ENCODE results near the gene HRK. TPM values are rescaled to one million over a fixed set of nuclear protein-coding genes. Genes with fewer than 3 reads are reported as not detected.

HRK gene
- total and polyA plus RNA-seq, 7 experiments from 2014 or later, result 1.1 TPM; not detected in 6

- Histone ChIP-seq H3K36me3 (ENCODE audit: control insufficient read depth in 2 of 3, insufficient read depth in 3 of 3, low read length in 3 of 3) (no peaks in the 10 kb centered on the region), H3K27ac (ENCODE audit: low read depth, low read length) (no peak overlapping the region), H3K4me3 (ENCODE audit: low read length) (no peak overlapping the region), H3K27me3 (ENCODE audit: control insufficient read depth in 2 of 2, insufficient read depth in 2 of 2, low read length in 2 of 2) (no peaks in the 10 kb centered on the region), H3K9me3 (ENCODE audit: control insufficient read depth in 2 of 3, low read length in 3 of 3) (no peaks in the 10 kb centered on the region), H3K4me1 (ENCODE audit: control insufficient read depth in 2 of 2, insufficient read depth in 2 of 2, low read length in 2 of 2) (no peaks in the 10 kb centered on the region)
- intact Hi-C loops (cut with micrococcal nuclease), result no loop called here
- DNase-seq, result no peak
- ATAC-seq, result no peak
- Mint-ChIP-seq H3K9me3 (peaks cover 0 to 4% (median 0%) of the 10 kb centered on the region in 11 donors), H3K27ac (no peak overlapping the region), H3K4me3 (no peak overlapping the region), H3K4me1 (peaks cover 4 to 14% (median 8%) of the 10 kb centered on the region in 7 donors), H3K36me3 (peaks cover 0 to 4% (median 0%) of the 10 kb centered on the region in 5 donors), H3K27me3 (peaks cover 11 to 25% (median 21%) of the 10 kb centered on the region in 5 donors)
- ChIA-PET POLR2A (no interaction called here), CTCF (no interaction called here)
Measured at GRCh38 chr12:116863275-116863767, 17.9 kb downstream of the HRK start.

GRCh38 chr12:116862167-116862566 lies 19.1 kb downstream of the HRK start:
- DNase-seq, result no peak
- no peaks in the 10 kb centered on the region for H3K27me3 ChIP-seq (ENCODE audit: control insufficient read depth in 2 of 2, insufficient read depth in 2 of 2, low read length in 2 of 2)
- H3K4me3 Mint-ChIP-seq, result no peak overlapping the region
- no peak overlapping the region for H3K27ac Mint-ChIP-seq
- no peak overlapping the region for H3K4me3 ChIP-seq (ENCODE audit: low read length)
- no peaks in the 10 kb centered on the region for H3K36me3 ChIP-seq (ENCODE audit: control insufficient read depth in 2 of 3, insufficient read depth in 3 of 3, low read length in 3 of 3)
- ChIA-PET CTCF (no interaction called here), POLR2A (no interaction called here)
- no peaks in the 10 kb centered on the region for H3K4me1 ChIP-seq (ENCODE audit: control insufficient read depth in 2 of 2, insufficient read depth in 2 of 2, low read length in 2 of 2)
- H3K36me3 Mint-ChIP-seq, result peaks cover 0 to 4% (median 0%) of the 10 kb centered on the region in 5 donors
- no peak for ATAC-seq
- intact Hi-C loops (cut with micrococcal nuclease), result no loop called here
- H3K4me1 Mint-ChIP-seq, result peaks cover 4 to 14% (median 8%) of the 10 kb centered on the region in 7 donors
- H3K27me3 Mint-ChIP-seq, result peaks cover 22 to 35% (median 31%) of the 10 kb centered on the region in 5 donors
- peaks cover 0 to 4% (median 0%) of the 10 kb centered on the region in 11 donors for H3K9me3 Mint-ChIP-seq
- no peaks in the 10 kb centered on the region for H3K9me3 ChIP-seq (ENCODE audit: control insufficient read depth in 2 of 3, low read length in 3 of 3)
- no peak overlapping the region for H3K27ac ChIP-seq (ENCODE audit: low read depth, low read length)

GRCh38 chr12:116861320-116861719 lies 19.9 kb downstream of the HRK start:
- Histone ChIP-seq H3K9me3 (ENCODE audit: control insufficient read depth in 2 of 3, low read length in 3 of 3) (no peaks in the 10 kb centered on the region), H3K27ac (ENCODE audit: low read depth, low read length) (no peak overlapping the region), H3K36me3 (ENCODE audit: control insufficient read depth in 2 of 3, insufficient read depth in 3 of 3, low read length in 3 of 3) (no peaks in the 10 kb centered on the region), H3K4me1 (ENCODE audit: control insufficient read depth in 2 of 2, insufficient read depth in 2 of 2, low read length in 2 of 2) (no peaks in the 10 kb centered on the region), H3K4me3 (ENCODE audit: low read length) (no peak overlapping the region), H3K27me3 (ENCODE audit: control insufficient read depth in 2 of 2, insufficient read depth in 2 of 2, low read length in 2 of 2) (no peaks in the 10 kb centered on the region)
- intact Hi-C loops (cut with micrococcal nuclease), result no loop called here
- peaks cover 0 to 4% (median 0%) of the 10 kb centered on the region in 5 donors for H3K36me3 Mint-ChIP-seq
- peak; percentile 49 for ATAC-seq
- peak in 3 of 9 donors; percentile 25 to 31 (median 31) for DNase-seq
- ChIA-PET CTCF (interaction anchor here (0.7 kb wide), 1 partner anchor 12 kb away, joined by 5 read pairs; no protein-coding TSS in a partner anchor), POLR2A (no interaction called here)
- peaks cover 27 to 42% (median 31%) of the 10 kb centered on the region in 5 donors for H3K27me3 Mint-ChIP-seq
- peak overlapping the region in 1 of 10 donors; percentile 14 for H3K4me3 Mint-ChIP-seq
- H3K4me1 Mint-ChIP-seq, result peaks cover 4 to 14% (median 8%) of the 10 kb centered on the region in 7 donors
- peaks cover 0 to 4% (median 0%) of the 10 kb centered on the region in 11 donors for H3K9me3 Mint-ChIP-seq
- H3K27ac Mint-ChIP-seq, result no peak overlapping the region

- Mint-ChIP-seq H3K27ac (no peak overlapping the region), H3K4me3 (no peak overlapping the region), H3K27me3 (peaks cover 31 to 48% (median 37%) of the 10 kb centered on the region in 5 donors), H3K4me1 (peaks cover 4 to 14% (median 8%) of the 10 kb centered on the region in 7 donors), H3K36me3 (peaks cover 0 to 4% (median 0%) of the 10 kb centered on the region in 5 donors), H3K9me3 (peaks cover 0 to 4% (median 0%) of the 10 kb centered on the region in 11 donors)
- Histone ChIP-seq H3K4me3 (ENCODE audit: low read length) (no peak overlapping the region), H3K27me3 (ENCODE audit: control insufficient read depth in 2 of 2, insufficient read depth in 2 of 2, low read length in 2 of 2) (no peaks in the 10 kb centered on the region), H3K9me3 (ENCODE audit: control insufficient read depth in 2 of 3, low read length in 3 of 3) (no peaks in the 10 kb centered on the region), H3K27ac (ENCODE audit: low read depth, low read length) (no peak overlapping the region), H3K36me3 (ENCODE audit: control insufficient read depth in 2 of 3, insufficient read depth in 3 of 3, low read length in 3 of 3) (no peaks in the 10 kb centered on the region), H3K4me1 (ENCODE audit: control insufficient read depth in 2 of 2, insufficient read depth in 2 of 2, low read length in 2 of 2) (no peaks in the 10 kb centered on the region)
- DNase-seq (no peak), ATAC-seq (no peak)
- CTCF ChIA-PET, result no interaction called here
- POLR2A ChIA-PET, result no interaction called here
- intact Hi-C loops (cut with micrococcal nuclease), result no loop called here
Measured at GRCh38 chr12:116860263-116860662, 21.0 kb downstream of the HRK start.

GRCh38 chr12:116859079-116859478 lies 22.2 kb downstream of the HRK start:
- H3K27ac Mint-ChIP-seq, result no peak overlapping the region

GRCh38 chr12:116856729-116857128 lies 24.5 kb downstream of the HRK start:
- intact Hi-C loops (cut with micrococcal nuclease), result no loop called here
- H3K4me1 ChIP-seq (ENCODE audit: control insufficient read depth in 2 of 2, insufficient read depth in 2 of 2, low read length in 2 of 2), result no peaks in the 10 kb centered on the region
- ChIA-PET CTCF (no interaction called here), POLR2A (no interaction called here)
- Mint-ChIP-seq H3K9me3 (peaks cover 0 to 4% (median 0%) of the 10 kb centered on the region in 11 donors), H3K4me3 (no peak overlapping the region), H3K27ac (no peak overlapping the region), H3K36me3 (peaks cover 0 to 13% (median 5%) of the 10 kb centered on the region in 5 donors), H3K27me3 (peaks cover 30 to 49% (median 32%) of the 10 kb centered on the region in 5 donors), H3K4me1 (peaks cover 3 to 13% (median 6%) of the 10 kb centered on the region in 7 donors)
- no peak overlapping the region for H3K4me3 ChIP-seq (ENCODE audit: low read length)
- no peak overlapping the region for H3K27ac ChIP-seq (ENCODE audit: low read depth, low read length)
- DNase-seq (no peak), ATAC-seq (no peak)
- H3K27me3 ChIP-seq (ENCODE audit: control insufficient read depth in 2 of 2, insufficient read depth in 2 of 2, low read length in 2 of 2), result no peaks in the 10 kb centered on the region
- H3K36me3 ChIP-seq (ENCODE audit: control insufficient read depth in 2 of 3, insufficient read depth in 3 of 3, low read length in 3 of 3), result peaks cover 0 to 7% (median 0%) of the 10 kb centered on the region in 3 experiments
- no peaks in the 10 kb centered on the region for H3K9me3 ChIP-seq (ENCODE audit: control insufficient read depth in 2 of 3, low read length in 3 of 3)

More at GRCh38 chr12:116859079-116859478, 22.2 kb downstream of the HRK start:
- no peak for DNase-seq
- Histone ChIP-seq H3K4me3 (ENCODE audit: low read length) (no peak overlapping the region), H3K9me3 (ENCODE audit: control insufficient read depth in 2 of 3, low read length in 3 of 3) (no peaks in the 10 kb centered on the region), H3K27me3 (ENCODE audit: control insufficient read depth in 2 of 2, insufficient read depth in 2 of 2, low read length in 2 of 2) (no peaks in the 10 kb centered on the region), H3K36me3 (ENCODE audit: control insufficient read depth in 2 of 3, insufficient read depth in 3 of 3, low read length in 3 of 3) (no peaks in the 10 kb centered on the region), H3K27ac (ENCODE audit: low read depth, low read length) (no peak overlapping the region), H3K4me1 (ENCODE audit: control insufficient read depth in 2 of 2, insufficient read depth in 2 of 2, low read length in 2 of 2) (no peaks in the 10 kb centered on the region)
- H3K4me3 Mint-ChIP-seq, result no peak overlapping the region
- H3K4me1 Mint-ChIP-seq, result peaks cover 4 to 14% (median 8%) of the 10 kb centered on the region in 7 donors
- ChIA-PET CTCF (no interaction called here), POLR2A (no interaction called here)
- peaks cover 31 to 44% (median 39%) of the 10 kb centered on the region in 5 donors for H3K27me3 Mint-ChIP-seq
- ATAC-seq, result no peak
- intact Hi-C loops (cut with micrococcal nuclease), result no loop called here
- H3K9me3 Mint-ChIP-seq, result peaks cover 0 to 4% (median 0%) of the 10 kb centered on the region in 11 donors
- peaks cover 0 to 4% (median 0%) of the 10 kb centered on the region in 5 donors for H3K36me3 Mint-ChIP-seq

Measured in naive thymus-derived CD4-positive, alpha-beta T cell (primary cell).